ENCODE data around the gene HDAC4. TPM values are rescaled to one million over a fixed set of nuclear protein-coding genes. Genes with fewer than 3 reads are reported as not detected.

Gene HDAC4
- total and polyA plus RNA-seq, 9 donors, result 7.0 to 74.0 (median 46.3) TPM

GRCh38 chr2:239443666-239444567 is 43.1 kb upstream of the HDAC4 start:
- no peaks in the 10 kb centered on the region for H3K36me3 ChIP-seq
- H3K27ac ChIP-seq, result no peak overlapping the region
- H3K4me3 ChIP-seq, result no peak overlapping the region
- no peak for DNase-seq
- peaks cover 9% of the 10 kb centered on the region for H3K4me1 ChIP-seq (ENCODE audit: insufficient read depth)
- intact Hi-C loops (cut with DNase I), result no loop called here
- 88 to 90% (median 90%) methylated on average over 14 of the region's 14 CpGs for WGBS, 3 donors
- no peaks in the 10 kb centered on the region for H3K27me3 ChIP-seq
- H3K9me3 ChIP-seq, result no peaks in the 10 kb centered on the region
- TF ChIP-seq EP300 (IDR thresholded peaks at IDR 0.05), result no peak
- TF ChIP-seq POLR2A (IDR thresholded peaks at IDR 0.05), result no peak

GRCh38 chr2:239443102-239443620 is 42.3 kb upstream of the HDAC4 start:
- H3K27ac ChIP-seq, result no peak overlapping the region

GRCh38 chr2:239442192-239442591 is 41.4 kb upstream of the HDAC4 start:
- TF ChIP-seq POLR2A (IDR thresholded peaks at IDR 0.05) (no peak), EP300 (IDR thresholded peaks at IDR 0.05) (no peak), CTCF (IDR thresholded peaks at IDR 0.05) (no peak)
- WGBS, 3 donors, result 93 to 97% (median 95%) methylated on average over 7 of the region's 7 CpGs

More at GRCh38 chr2:239443102-239443620, 42.3 kb upstream of the HDAC4 start:
- 96 to 99% (median 98%) methylated on average over 8 of the region's 8 CpGs for WGBS, 3 donors
- Histone ChIP-seq H3K9me3 (no peaks in the 10 kb centered on the region), H3K4me3 (no peak overlapping the region), H3K4me1 (ENCODE audit: insufficient read depth) (peaks cover 9% of the 10 kb centered on the region), H3K36me3 (no peaks in the 10 kb centered on the region), H3K27me3 (no peaks in the 10 kb centered on the region)
- intact Hi-C loops (cut with DNase I), result no loop called here
- DNase-seq, result no peak
- TF ChIP-seq POLR2A (IDR thresholded peaks at IDR 0.05), result no peak
- TF ChIP-seq EP300 (IDR thresholded peaks at IDR 0.05), result no peak
- no peak for TF ChIP-seq CTCF (IDR thresholded peaks at IDR 0.05)

DNA sequence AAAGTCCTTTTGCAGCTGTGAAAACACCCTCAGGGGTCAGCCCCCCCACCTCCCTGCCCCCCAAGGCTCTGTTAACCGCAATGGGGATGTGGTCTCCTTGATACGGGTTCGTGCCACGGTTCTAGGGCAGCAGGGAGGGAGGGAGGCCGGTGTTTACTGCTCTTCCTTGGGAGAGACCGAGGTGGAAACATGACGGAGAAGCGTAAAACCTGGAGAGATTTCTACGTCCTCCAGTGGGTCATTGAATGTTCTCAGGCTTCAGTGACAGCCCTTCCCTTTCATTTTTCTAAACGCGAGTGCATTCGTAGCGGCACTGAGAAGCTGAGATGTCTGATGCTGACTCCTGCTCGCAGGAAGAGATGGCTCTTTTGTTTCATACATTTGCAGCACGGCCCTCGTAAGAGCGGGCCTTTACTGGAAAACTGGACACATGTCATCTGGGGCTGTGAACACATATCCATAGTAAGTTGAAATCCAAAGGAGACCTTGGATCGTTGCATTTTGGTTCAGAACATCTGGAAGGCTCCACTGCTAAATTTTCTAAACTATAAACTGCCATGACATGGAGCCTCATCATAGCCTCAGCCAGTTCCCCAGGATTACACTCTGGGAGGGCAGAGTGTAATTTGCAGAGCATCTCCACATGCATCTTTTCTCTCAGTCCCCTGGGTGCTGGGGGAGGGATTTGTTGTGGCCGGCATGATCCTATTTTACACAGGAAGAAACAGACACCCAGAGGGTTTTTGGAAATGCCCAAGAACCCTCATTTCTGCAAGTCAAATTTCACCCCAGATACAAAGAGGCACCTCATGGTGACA is 40.6 kb upstream of the HDAC4 start:
- DNase-seq, result no peak
- H3K4me1 ChIP-seq (ENCODE audit: insufficient read depth), result peaks cover 9% of the 10 kb centered on the region
- no peaks in the 10 kb centered on the region for H3K9me3 ChIP-seq
- H3K4me3 ChIP-seq, result no peak overlapping the region
- peak overlapping the region; percentile 71 to 78 for H3K27ac ChIP-seq
- H3K27me3 ChIP-seq, result no peaks in the 10 kb centered on the region
- H3K36me3 ChIP-seq, result no peaks in the 10 kb centered on the region
- 33 to 48% (median 38%) methylated on average over 19 of the region's 19 CpGs for WGBS, 3 donors
- intact Hi-C loops (cut with DNase I), result no loop called here
- TF ChIP-seq EP300 (IDR thresholded peaks at IDR 0.05) (no peak), POLR2A (IDR thresholded peaks at IDR 0.05) (no peak), CTCF (IDR thresholded peaks at IDR 0.05) (no peak)

More at GRCh38 chr2:239442192-239442591, 41.4 kb upstream of the HDAC4 start:
- no peaks in the 10 kb centered on the region for H3K27me3 ChIP-seq
- intact Hi-C loops (cut with DNase I), result no loop called here
- no peaks in the 10 kb centered on the region for H3K9me3 ChIP-seq
- DNase-seq, result no peak
- H3K27ac ChIP-seq, result no peak overlapping the region
- peaks cover 9% of the 10 kb centered on the region for H3K4me1 ChIP-seq (ENCODE audit: insufficient read depth)
- no peak overlapping the region for H3K4me3 ChIP-seq
- no peaks in the 10 kb centered on the region for H3K36me3 ChIP-seq
